ENCODE data around the gene ADAMTS13.

Gene ADAMTS13

GRCh38 chr9:133477992-133478850, 56.1 kb downstream of the ADAMTS13 start:
- no peak for DNase-seq (ENCODE audit: extremely low read depth, low read depth)
- no peak for TF ChIP-seq CTCF (IDR thresholded peaks at IDR 0.05; ENCODE audit: low read depth, low read length)

GRCh38 chr9:133478851-133479711, 56.9 kb downstream of the ADAMTS13 start, which contains the start of gene SLC2A6:
TSS of gene SLC2A6 (minus strand) at chr9:133479099. CDS start at chr9:133479059, 40 bp downstream.
- peak; percentile 19 for DNase-seq (ENCODE audit: extremely low read depth, low read depth)
- TF ChIP-seq CTCF (IDR thresholded peaks at IDR 0.05; ENCODE audit: low read depth, low read length): no peak

GRCh38 chr9:133483611-133484010, 61.4 kb downstream of the ADAMTS13 start:
- TF ChIP-seq CTCF (IDR thresholded peaks at IDR 0.05; ENCODE audit: low read depth, low read length): no peak
- no peak for DNase-seq (ENCODE audit: extremely low read depth, low read depth)

GRCh38 chr9:133484671-133485437, 62.7 kb downstream of the ADAMTS13 start:
- no peak for DNase-seq (ENCODE audit: extremely low read depth, low read depth)
- TF ChIP-seq CTCF (IDR thresholded peaks at IDR 0.05; ENCODE audit: low read depth, low read length): no peak

- no peak for TF ChIP-seq CTCF (IDR thresholded peaks at IDR 0.05; ENCODE audit: low read depth, low read length)
- DNase-seq (ENCODE audit: extremely low read depth, low read depth): no peak
Observed at GRCh38 chr9:133485531-133486260, 63.5 kb downstream of the ADAMTS13 start.

GRCh38 chr9:133487331-133487725, 65.2 kb downstream of the ADAMTS13 start:
- no peak for DNase-seq (ENCODE audit: extremely low read depth, low read depth)
- no peak for TF ChIP-seq CTCF (IDR thresholded peaks at IDR 0.05; ENCODE audit: low read depth, low read length)
